ENCODE data around the gene MBD3L2B.

- TF ChIP-seq JUND (IDR thresholded peaks at IDR 0.05; ENCODE audit: borderline replicate concordance, low read depth, low read length) (no peak), JUND (tag; IDR thresholded peaks at IDR 0.05; ENCODE audit: borderline replicate concordance, low read depth, low read length) (no peak), CBX3 (IDR thresholded peaks at IDR 0.05; ENCODE audit: borderline replicate concordance in 1 of 2, low read length in 2 of 2) (no peak), FOS (IDR thresholded peaks at IDR 0.05; ENCODE audit: extremely low read depth, insufficient read length) (no peak), SMAD2 (IDR thresholded peaks at IDR 0.05; ENCODE audit: low read depth, low read length) (no peak), POLR3A (IDR thresholded peaks at IDR 0.05; ENCODE audit: borderline replicate concordance, extremely low read depth, insufficient read depth, insufficient read length) (no peak), ZNF239 (CRISPR knock-in tag; IDR thresholded peaks at IDR 0.05) (no peak), ZBTB5 (IDR thresholded peaks at IDR 0.05) (no peak), BHLHE40 (IDR thresholded peaks at IDR 0.05; ENCODE audit: low read length) (no peak), POLR2A (conservative IDR thresholded peaks at IDR 0.05) (no peak), ZBTB26 (CRISPR knock-in tag; IDR thresholded peaks at IDR 0.05) (no peak), CTCF (IDR thresholded peaks at IDR 0.05 in 2 of 3, conservative IDR thresholded peaks at IDR 0.05 in 1 of 3; ENCODE audit: insufficient read depth in 2 of 3, low read depth in 1 of 3, low read length in 3 of 3) (no peak), CSDE1 (IDR thresholded peaks at IDR 0.05) (no peak), NR1H2 (CRISPR knock-in tag; IDR thresholded peaks at IDR 0.05) (no peak)
Observed at GRCh38 chr19:7068599-7068998, 47.4 kb upstream of the MBD3L2B start.
